GM19025 (cell line): ENCODE data around the gene P2RY8.
"Not testable (repeated sequence)": the region's sequence is repeated elsewhere in the genome, so short reads cannot be mapped to it uniquely, and the experiment has no call there.

Experiments
- ATAC-seq: cut with Tn5 transposase; IDR thresholded peaks from one replicate; pipeline ENCODE4 v1.9.1; 2021; ENCODE audit warnings: mild to moderate bottlenecking, low read depth, moderate library complexity; ENCODE audit not compliant: unreplicated experiment

The P2RY8 gene

GRCh38 chrX:1449036-1449822 is 87.8 kb downstream of the P2RY8 start:
- no peak for ATAC-seq

- not testable (repeated sequence) for ATAC-seq
Observed at GRCh38 chrX:1448573-1449001, 88.4 kb downstream of the P2RY8 start.

DNA sequence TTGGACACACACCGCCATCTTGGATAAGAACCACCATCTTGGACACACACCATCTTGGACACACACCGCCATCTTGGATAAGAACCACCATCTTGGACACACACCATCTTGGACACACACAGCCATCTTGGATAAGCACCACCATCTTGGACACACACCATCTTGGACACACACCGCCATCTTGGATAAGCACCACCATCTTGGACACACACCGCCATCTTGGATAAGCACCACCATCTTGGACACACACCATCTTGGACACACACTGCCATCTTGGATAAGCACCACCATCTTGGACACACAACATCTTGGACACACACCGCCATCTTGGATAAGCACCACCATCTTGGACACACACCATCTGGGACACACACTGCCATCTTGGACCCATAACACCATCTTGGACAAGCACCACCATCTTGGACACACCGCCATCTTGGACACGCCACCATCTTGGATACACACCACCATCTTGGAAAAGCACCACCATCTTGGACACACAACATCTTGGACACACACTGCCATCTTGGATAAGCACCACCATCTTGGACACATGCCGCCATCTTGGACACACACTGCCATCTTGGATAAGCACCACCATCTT is 88.9 kb downstream of the P2RY8 start:
- not testable (repeated sequence) for ATAC-seq

- not testable (repeated sequence) for ATAC-seq
Observed at GRCh38 chrX:1446984-1447968, 89.7 kb downstream of the P2RY8 start.

GRCh38 chrX:1444561-1445500 is 92.2 kb downstream of the P2RY8 start:
- no peak for ATAC-seq

- ATAC-seq = no peak
Observed at GRCh38 chrX:1443496-1444075, 93.4 kb downstream of the P2RY8 start.

DNA sequence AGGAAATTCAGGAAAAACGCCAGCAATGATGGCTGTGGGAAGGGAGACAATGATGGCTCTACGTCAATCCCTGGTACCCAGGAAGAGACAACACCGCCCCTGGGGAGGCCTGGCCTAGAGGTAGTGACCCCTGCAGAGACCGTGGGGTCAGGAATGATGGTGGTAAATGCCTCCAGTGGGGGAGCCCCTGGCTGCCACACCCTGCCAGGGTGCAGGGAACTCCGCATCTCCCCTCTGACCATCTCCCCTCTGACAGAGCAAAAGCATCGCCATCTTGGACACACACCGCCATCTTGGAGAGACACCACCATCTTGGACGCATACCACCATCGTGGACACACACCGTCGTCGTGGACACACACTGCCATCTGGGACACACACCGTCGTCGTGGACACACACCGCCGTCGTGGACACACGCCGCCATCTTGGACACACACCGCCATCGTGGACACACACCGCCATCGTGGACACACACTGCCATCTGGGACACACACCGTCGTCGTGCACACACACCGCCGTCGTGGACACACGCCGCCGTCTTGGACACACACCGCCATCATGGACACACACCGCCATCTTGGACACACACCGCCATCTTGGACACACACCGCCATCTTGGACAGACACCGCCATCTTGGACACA is 94.1 kb downstream of the P2RY8 start:
- no peak for ATAC-seq

GRCh38 chrX:1442016-1442665 is 94.8 kb downstream of the P2RY8 start:
- ATAC-seq = no peak

DNA sequence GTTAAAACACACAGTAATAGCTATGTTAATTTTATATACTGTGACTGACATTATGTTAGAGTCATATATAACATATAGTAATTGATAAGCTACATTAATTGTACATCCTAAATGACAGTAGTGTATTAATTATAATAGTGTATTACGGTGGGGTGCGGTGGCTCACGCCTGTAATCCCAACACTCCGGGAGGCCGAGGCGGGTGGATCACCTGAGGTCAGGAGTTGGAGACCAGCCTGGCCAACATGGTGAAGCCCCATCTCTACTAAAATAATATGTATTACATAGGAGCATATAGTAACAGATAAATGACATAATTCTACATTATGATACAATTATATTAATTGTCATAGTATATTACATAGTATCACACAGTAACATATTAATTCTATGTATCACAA is 96.5 kb downstream of the P2RY8 start:
- ATAC-seq = no peak

DNA sequence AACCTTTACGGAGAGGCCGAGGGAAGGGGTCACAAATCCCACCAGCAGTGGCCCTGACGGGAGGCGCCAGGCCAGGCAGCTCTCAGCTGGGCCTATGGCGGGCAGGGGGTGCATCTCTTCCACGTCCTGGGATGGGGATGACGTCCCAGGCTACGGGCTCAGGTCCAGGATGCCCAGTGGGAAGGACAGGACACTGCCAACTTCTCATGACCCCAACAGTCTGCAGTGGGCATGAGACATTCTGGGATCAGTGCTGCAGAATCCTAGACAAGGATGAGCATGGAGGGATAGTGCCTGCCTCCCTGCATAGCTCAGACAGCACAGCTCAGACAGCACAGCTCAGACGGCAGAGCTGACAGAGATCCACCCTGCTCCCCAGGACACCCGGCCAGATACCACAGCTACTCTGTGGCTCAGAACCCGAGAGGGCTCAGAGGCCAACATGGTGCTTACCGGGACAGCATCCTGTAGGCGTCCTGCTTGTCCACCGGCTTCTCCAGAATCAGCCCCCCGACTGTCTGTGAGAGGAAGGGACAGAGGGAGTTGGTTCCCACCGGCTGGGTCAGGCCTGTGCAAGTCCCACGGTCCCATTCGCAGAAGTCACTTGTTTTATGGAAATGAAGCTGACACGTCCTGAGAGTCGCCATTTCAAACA is 101.6 kb downstream of the P2RY8 start:
- ATAC-seq = no peak

DNA sequence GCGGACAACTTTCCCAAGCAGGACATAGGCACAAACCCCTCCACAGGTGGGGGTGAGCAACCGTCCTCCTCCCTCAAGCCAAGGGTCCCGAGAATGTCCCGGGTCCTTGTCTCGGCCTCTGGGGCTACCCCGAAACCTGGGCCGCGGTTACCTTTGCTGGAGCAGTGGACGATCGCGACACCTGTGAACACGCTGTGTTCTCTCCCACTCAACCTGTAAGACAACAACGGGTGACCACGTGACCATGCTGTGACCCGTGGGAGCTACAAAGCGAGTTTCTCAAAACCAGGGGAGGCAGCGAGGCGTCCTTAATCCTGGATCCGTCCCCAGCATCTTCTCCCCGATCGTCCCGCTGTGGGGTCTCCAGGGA is 102.1 kb downstream of the P2RY8 start:
- no peak for ATAC-seq

- ATAC-seq = no peak
Observed at GRCh38 chrX:1433646-1434357, 103.2 kb downstream of the P2RY8 start.

- ATAC-seq = no peak
Observed at GRCh38 chrX:1430451-1430850, 106.5 kb downstream of the P2RY8 start.

DNA sequence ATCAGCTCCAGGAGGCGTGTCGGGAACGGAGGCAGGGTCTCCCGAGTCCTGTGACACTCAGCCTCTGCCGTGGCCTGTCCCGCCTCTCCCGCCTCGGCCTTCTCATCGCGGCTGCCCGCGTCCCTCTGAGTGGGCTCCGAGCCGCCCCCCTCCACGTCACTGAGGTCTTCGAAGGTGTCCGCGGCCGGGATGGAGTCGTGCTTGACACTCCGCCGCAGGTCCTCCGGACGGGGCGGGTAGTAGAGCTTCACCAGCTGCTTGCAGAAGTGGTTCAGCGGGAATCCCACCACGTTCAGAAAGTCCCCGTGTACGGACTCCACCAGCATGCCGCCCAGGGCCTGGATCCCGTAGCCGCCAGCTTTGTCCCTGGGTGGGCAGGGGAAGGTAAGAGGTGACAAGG is 109.2 kb downstream of the P2RY8 start:
- no peak for ATAC-seq

DNA sequence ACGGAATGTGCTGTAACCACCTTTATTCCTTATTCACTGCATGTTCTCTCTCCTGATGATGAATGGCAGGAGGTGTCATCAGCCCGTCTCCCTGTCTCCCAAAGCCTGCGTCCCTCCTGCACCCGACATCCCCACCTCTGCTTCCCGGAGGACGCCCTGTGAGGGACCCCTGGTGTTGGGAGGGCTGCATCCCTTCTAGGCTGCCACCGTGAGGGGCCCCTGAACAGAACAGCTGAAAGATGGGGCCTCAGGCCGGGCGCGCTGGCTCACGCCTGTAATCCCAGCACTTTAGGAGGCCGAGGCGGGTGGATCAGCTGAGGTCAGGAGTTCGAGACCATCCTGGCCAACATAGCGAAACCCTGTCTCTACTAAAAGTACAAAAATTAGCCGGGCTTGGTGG is 110.7 kb downstream of the P2RY8 start:
- ATAC-seq = not testable (repeated sequence)

GRCh38 chrX:1425381-1425780 is 111.6 kb downstream of the P2RY8 start:
- ATAC-seq = no peak

DNA sequence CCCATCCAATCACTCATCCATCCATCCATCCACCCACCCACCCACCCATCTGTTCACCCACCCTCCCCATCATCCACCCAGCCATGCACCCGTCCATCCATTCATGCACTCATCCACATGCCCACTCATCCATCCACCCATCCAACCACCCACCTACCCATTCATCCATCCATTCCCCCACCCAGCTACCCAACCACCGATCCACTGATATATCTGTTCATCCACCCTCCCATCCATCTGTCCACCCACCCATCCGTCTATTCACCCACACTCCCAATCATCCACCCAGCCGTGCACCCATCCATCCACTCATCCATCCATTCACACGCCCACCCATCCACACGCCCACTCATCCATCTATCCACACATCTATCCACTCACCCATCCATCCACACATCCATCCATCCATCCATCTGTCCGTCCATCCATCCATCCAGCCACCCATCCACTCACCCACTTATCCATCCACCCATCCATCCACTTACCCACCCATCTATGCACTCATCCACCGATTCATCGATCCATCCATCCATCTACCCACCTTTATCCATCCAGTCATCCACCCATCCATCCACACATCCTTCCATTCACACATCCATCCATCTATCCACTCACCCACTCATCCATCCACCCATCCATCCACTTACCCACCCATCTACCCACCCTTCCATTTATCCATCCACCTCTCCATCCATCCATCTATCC is 112.7 kb downstream of the P2RY8 start:
- ATAC-seq = no peak
